Ectodermal cell (in vitro differentiated cells): ENCODE results near the gene UTF1.

Experiments
- H3K27ac ChIP-seq: 2 replicates; pipeline ENCODE4 v1.7.0; 2013; ENCODE audit warnings: mild to moderate bottlenecking, low read depth, low read length; ENCODE audit not compliant: insufficient read depth, poor library complexity, severe bottlenecking
- H3K27me3 ChIP-seq: 2 replicates; pipeline ENCODE4 v1.7.0; 2013; ENCODE audit warnings: mild to moderate bottlenecking, low read length; ENCODE audit not compliant: insufficient read depth, control insufficient read depth, poor library complexity, severe bottlenecking
- H3K36me3 ChIP-seq: one replicate; pipeline ENCODE4 v1.7.0; 2013; ENCODE audit warnings: low read length; ENCODE audit not compliant: control insufficient read depth, insufficient read depth
- H3K4me1 ChIP-seq: one replicate; pipeline ENCODE4 v1.7.0; 2013; ENCODE audit warnings: low read length; ENCODE audit not compliant: control insufficient read depth, insufficient read depth
- H3K4me3 ChIP-seq: 2 replicates; pipeline ENCODE4 v1.7.0; 2013; ENCODE audit warnings: low read depth, low read length, control low read depth; ENCODE audit not compliant: insufficient read depth
- H3K9me3 ChIP-seq: 2 replicates; pipeline ENCODE4 v1.7.0; 2013; ENCODE audit warnings: mild to moderate bottlenecking, low read length, moderate library complexity; ENCODE audit not compliant: control insufficient read depth
- WGBS, 2 experiments: methylation state at CpG; one replicate each; pipeline ENCODE4 v1.1.7; 2013; ENCODE audit warnings: missing lambda C conversion rate in 2 of 2; 5-methylcytosine and 5-hydroxymethylcytosine counted together

UTF1 gene

GRCh38 chr10:133187091-133187905 is 42.7 kb upstream of the UTF1 start:
- Histone ChIP-seq H3K4me1 (peaks cover 10% of the 10 kb centered on the region), H3K4me3 (no peak overlapping the region), H3K27ac (no peak overlapping the region), H3K36me3 (no peaks in the 10 kb centered on the region), H3K9me3 (no peaks in the 10 kb centered on the region), H3K27me3 (no peaks in the 10 kb centered on the region)
- 92 to 93% methylated on average over 35 to 38 of the region's 38 CpGs for WGBS, 2 experiments

GRCh38 chr10:133187906-133188681 is 41.9 kb upstream of the UTF1 start:
- H3K27ac ChIP-seq, result no peak overlapping the region
- no peaks in the 10 kb centered on the region for H3K9me3 ChIP-seq
- no peaks in the 10 kb centered on the region for H3K27me3 ChIP-seq
- H3K4me1 ChIP-seq, result peaks cover 10% of the 10 kb centered on the region
- 91 to 93% methylated on average over 37 to 38 of the region's 38 CpGs for WGBS, 2 experiments
- no peak overlapping the region for H3K4me3 ChIP-seq
- no peaks in the 10 kb centered on the region for H3K36me3 ChIP-seq

- Histone ChIP-seq H3K27me3 (no peaks in the 10 kb centered on the region), H3K36me3 (no peaks in the 10 kb centered on the region), H3K4me1 (peaks cover 10% of the 10 kb centered on the region), H3K27ac (no peak overlapping the region), H3K4me3 (no peak overlapping the region), H3K9me3 (no peaks in the 10 kb centered on the region)
- 95 to 96% methylated on average over 22 of the region's 22 CpGs for WGBS, 2 experiments
Measured at GRCh38 chr10:133189256-133189655, 40.8 kb upstream of the UTF1 start.

DNA sequence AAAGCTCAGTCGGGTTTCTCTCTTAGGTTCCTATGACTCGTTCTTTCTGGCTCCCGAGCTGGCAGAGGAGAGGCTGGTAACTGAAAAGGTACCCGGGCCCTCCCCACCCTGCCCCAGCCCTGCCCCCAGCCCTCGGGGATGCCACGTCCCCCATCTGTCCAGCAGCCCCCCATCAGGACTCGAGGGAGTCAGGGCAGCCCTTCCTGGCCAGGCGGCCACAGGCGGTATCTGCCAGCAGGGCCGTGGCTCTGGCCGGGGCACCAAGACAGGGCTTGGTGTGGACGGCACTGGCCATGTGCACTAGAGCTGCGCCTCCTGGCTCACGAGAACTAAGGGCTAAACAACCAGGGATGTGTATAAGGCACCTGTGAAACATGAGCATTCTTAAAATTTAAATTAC is 40.3 kb upstream of the UTF1 start:
- no peaks in the 10 kb centered on the region for H3K9me3 ChIP-seq
- peaks cover 10% of the 10 kb centered on the region for H3K4me1 ChIP-seq
- H3K27me3 ChIP-seq, result no peaks in the 10 kb centered on the region
- no peaks in the 10 kb centered on the region for H3K36me3 ChIP-seq
- H3K27ac ChIP-seq, result no peak overlapping the region
- H3K4me3 ChIP-seq, result no peak overlapping the region
- WGBS, 2 experiments, result 95 to 96% methylated on average over 14 of the region's 14 CpGs

- 94% methylated on average over 10 of the region's 10 CpGs for WGBS, 2 experiments
- Histone ChIP-seq H3K27me3 (no peaks in the 10 kb centered on the region), H3K9me3 (no peaks in the 10 kb centered on the region), H3K27ac (no peak overlapping the region), H3K4me1 (peaks cover 10% of the 10 kb centered on the region), H3K4me3 (no peak overlapping the region), H3K36me3 (no peaks in the 10 kb centered on the region)
Measured at GRCh38 chr10:133190225-133190624, 39.8 kb upstream of the UTF1 start.

- Histone ChIP-seq H3K27ac (no peak overlapping the region), H3K9me3 (no peaks in the 10 kb centered on the region)
- 90 to 97% methylated on average over 4 of the region's 4 CpGs for WGBS, 2 experiments
Measured at GRCh38 chr10:133191651-133192050, 38.4 kb upstream of the UTF1 start.

DNA sequence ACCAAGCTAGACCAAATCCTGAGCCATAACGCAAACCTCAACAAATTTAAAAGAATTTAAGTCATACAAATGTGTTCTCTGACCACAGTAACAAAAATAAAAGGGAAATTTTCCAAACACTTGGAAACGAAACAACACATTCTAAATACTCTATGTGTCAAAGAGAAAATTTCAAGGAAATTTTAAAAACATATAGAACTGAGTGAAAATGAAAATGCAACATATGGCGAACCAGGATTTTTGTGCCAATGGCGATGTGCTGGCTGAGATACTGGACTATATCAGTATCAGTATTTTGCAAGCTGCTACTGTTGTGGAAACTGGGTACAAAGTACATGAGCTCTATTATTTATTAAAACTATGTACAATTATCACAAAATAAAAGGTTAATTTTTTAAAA is 35.9 kb upstream of the UTF1 start:
- Histone ChIP-seq H3K27ac (no peak overlapping the region), H3K27me3 (no peaks in the 10 kb centered on the region), H3K4me1 (no peaks in the 10 kb centered on the region), H3K9me3 (no peaks in the 10 kb centered on the region), H3K4me3 (no peak overlapping the region), H3K36me3 (no peaks in the 10 kb centered on the region)
- 94 to 96% methylated on average over 3 of the region's 4 CpGs for WGBS, 2 experiments

More at GRCh38 chr10:133191651-133192050, 38.4 kb upstream of the UTF1 start:
- no peak overlapping the region for H3K4me3 ChIP-seq
- H3K4me1 ChIP-seq, result peaks cover 2% of the 10 kb centered on the region
- H3K27me3 ChIP-seq, result no peaks in the 10 kb centered on the region
- no peaks in the 10 kb centered on the region for H3K36me3 ChIP-seq

GRCh38 chr10:133195096-133195495 is 34.9 kb upstream of the UTF1 start:
- Histone ChIP-seq H3K9me3 (no peaks in the 10 kb centered on the region), H3K27me3 (no peaks in the 10 kb centered on the region), H3K4me1 (peaks cover 5% of the 10 kb centered on the region), H3K36me3 (no peaks in the 10 kb centered on the region), H3K4me3 (no peak overlapping the region), H3K27ac (no peak overlapping the region)
- WGBS, 2 experiments, result 90% methylated on average over 19 of the region's 19 CpGs

DNA sequence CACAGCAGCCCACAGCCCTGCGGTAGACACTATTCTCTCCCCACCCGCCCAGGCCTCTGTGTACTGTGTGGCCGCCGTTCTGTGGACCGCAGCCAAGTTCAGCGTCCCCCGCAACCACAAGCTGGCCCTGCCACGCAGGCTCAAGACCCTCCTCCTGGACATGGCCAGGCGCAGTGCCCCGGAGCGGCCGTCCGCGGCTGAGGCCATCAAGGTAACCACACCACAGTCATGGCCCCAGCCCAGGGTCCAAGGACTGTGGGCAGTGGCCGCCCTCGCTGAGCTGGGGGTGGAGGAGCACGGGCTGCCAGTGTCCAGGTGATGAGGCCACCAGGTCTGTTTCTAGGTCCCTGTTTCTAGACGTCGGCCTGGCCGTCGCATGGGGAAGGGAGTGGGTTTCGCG is 34.4 kb upstream of the UTF1 start:
- 96% methylated on average over 23 of the region's 23 CpGs for WGBS, 2 experiments
- H3K4me1 ChIP-seq, result peaks cover 11% of the 10 kb centered on the region

DNA sequence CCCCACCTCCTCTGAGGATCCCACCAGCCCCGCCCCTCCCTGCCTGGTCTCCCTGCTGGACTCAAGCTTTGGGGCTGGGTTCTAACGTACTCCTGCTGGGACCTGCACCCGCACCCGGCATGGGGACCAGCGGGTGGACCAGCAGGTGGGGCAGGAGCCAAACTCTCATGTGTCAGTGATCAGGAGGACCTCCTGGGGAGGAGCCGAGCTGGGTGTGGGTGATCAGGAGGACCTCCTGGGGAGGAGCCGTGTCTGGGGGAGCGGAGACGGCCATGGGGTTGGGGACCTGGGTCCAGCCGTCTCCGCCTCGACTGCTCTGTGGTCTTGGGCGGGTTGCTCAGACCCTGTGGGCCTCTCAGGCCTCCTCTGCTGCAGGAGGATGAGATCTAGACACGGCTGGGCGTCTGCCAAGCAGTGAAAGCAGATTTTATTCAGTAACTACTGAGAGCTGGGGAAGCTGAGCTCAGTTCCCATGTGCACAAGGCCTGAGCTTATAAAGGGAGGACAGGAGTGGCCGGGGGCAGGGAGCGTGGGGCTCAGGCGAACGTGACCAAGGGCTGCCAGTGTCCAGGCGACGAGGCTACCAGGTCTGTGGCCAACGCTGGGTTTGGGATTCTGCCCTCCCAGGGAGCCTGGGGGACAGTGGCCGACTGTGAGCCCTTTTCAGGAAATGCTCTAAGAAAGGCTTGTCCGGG is 33.6 kb upstream of the UTF1 start:
- WGBS, 2 experiments, result 92 to 93% methylated on average over 24 of the region's 24 CpGs
- Histone ChIP-seq H3K9me3 (no peaks in the 10 kb centered on the region), H3K4me1 (peaks cover 11% of the 10 kb centered on the region), H3K4me3 (no peak overlapping the region), H3K27me3 (no peaks in the 10 kb centered on the region), H3K27ac (no peak overlapping the region), H3K36me3 (no peaks in the 10 kb centered on the region)

More for the DNA sequence above, 34.4 kb upstream of the UTF1 start:
- H3K27ac ChIP-seq, result no peak overlapping the region
- no peaks in the 10 kb centered on the region for H3K9me3 ChIP-seq
- no peaks in the 10 kb centered on the region for H3K27me3 ChIP-seq
- H3K4me3 ChIP-seq, result no peak overlapping the region
- no peaks in the 10 kb centered on the region for H3K36me3 ChIP-seq
